CD4-positive, alpha-beta T cell (primary cell): ENCODE measurements around the gene GLMN. TPM values are rescaled to one million over a fixed set of nuclear protein-coding genes. Genes with fewer than 3 reads are reported as not detected.

ENCODE experiments used
- ATAC-seq: fragments of 200-7000 bp; cut with Tn5 transposase; one replicate; pipeline ENCODE4 v1.10.0; 2022; ENCODE audit warnings: mild to moderate bottlenecking; ENCODE audit not compliant: poor library complexity
- CTCF ChIA-PET: fragments of 350-600 bp; sonication (Branson Sonifier 250); formaldehyde crosslinking; loops from one replicate; lab custom pipeline; 2021; ENCODE audit warnings: antibody characterized with exemption, inconsistent platforms; lab: Charles Lee
- POLR2A ChIA-PET: fragments of 350-600 bp; sonication (Branson Sonifier 250); formaldehyde crosslinking; loops from one replicate; lab custom pipeline; 2021; ENCODE audit warnings: antibody characterized with exemption, inconsistent platforms; lab: Charles Lee
- DNase-seq, 14 experiments: peaks; one replicate each; pipeline ENCODE4 v3.0.0-alpha.2; 2013 to 2020; ENCODE audit warnings: mixed read lengths in 2 of 14
- H3K27ac ChIP-seq, 2 donors: one replicate each; pipeline versions ENCODE4 v1.5.1 to v1.7.0; 2013; ENCODE audit warnings: low read length in 2 of 2, low read depth in 1 of 2, mild to moderate bottlenecking in 1 of 2
- H3K27me3 ChIP-seq, 2 experiments: 1 replicate in 1 of 2; 2 replicates in 1 of 2; pipeline versions ENCODE4 v1.6.1 to v1.7.0; 2013; ENCODE audit warnings: low read length in 2 of 2, control low read depth in 1 of 2, mild to moderate bottlenecking in 1 of 2, moderate library complexity in 1 of 2; ENCODE audit not compliant: insufficient read depth in 2 of 2, control insufficient read depth in 1 of 2
- H3K36me3 ChIP-seq: one replicate; pipeline ENCODE4 v1.6.1; 2013; ENCODE audit warnings: low read length, control low read depth; ENCODE audit not compliant: insufficient read depth
- H3K4me1 ChIP-seq: one replicate; pipeline ENCODE4 v1.6.1; 2013; ENCODE audit warnings: low read length, control low read depth; ENCODE audit not compliant: insufficient read depth
- H3K4me3 ChIP-seq: one replicate; pipeline ENCODE4 v1.5.1; 2013; ENCODE audit warnings: mild to moderate bottlenecking, low read length, moderate library complexity
- H3K9me3 ChIP-seq, 2 experiments: 1 replicate in 1 of 2; 2 replicates in 1 of 2; pipeline versions ENCODE4 v1.6.1 to v1.7.0; 2013; ENCODE audit warnings: low read length in 2 of 2, mild to moderate bottlenecking in 2 of 2, control low read depth in 1 of 2, moderate library complexity in 1 of 2; ENCODE audit not compliant: control insufficient read depth in 1 of 2, insufficient read depth in 1 of 2
- H3K27ac Mint-ChIP-seq: one replicate; pipeline ENCODE4 v1.8.0; 2020; ENCODE audit warnings: mixed read lengths
- H3K27me3 Mint-ChIP-seq: one replicate; pipeline ENCODE4 v1.8.0; 2021; ENCODE audit warnings: mixed read lengths
- H3K36me3 Mint-ChIP-seq: one replicate; pipeline ENCODE4 v1.8.0; 2021; ENCODE audit warnings: low read depth, mixed read lengths
- H3K4me1 Mint-ChIP-seq: one replicate; pipeline ENCODE4 v1.8.0; 2021; ENCODE audit warnings: low read depth, mixed read lengths
- H3K4me3 Mint-ChIP-seq: one replicate; pipeline ENCODE4 v1.8.0; 2020; ENCODE audit warnings: mild to moderate bottlenecking, mixed read lengths
- H3K9me3 Mint-ChIP-seq: one replicate; pipeline ENCODE4 v1.8.0; 2020; ENCODE audit warnings: mixed read lengths
- intact Hi-C, 2 experiments: fragments of 100-400 bp; cut with DNase I in 1 of 2; cut with micrococcal nuclease in 1 of 2; formaldehyde crosslinking; loops; one replicate each; pipeline versions ENCODE4 v1.15.1 to v1.9.0; 2023 to 2025; cut with DNase I, micrococcal nuclease
- total RNA-seq, 174 experiments: library from RNA in 2 of 174; stranded (reverse) in 2 of 174; gene quantifications; one replicate each; pipeline ENCODE4 v1.2.3 and lab custom pipeline; 2021 to 2026
- TF ChIP-seq, protein P1 (sequence below): fragments of 200-600 bp; IDR thresholded peaks from one replicate; pipeline ENCODE4 v1.8.0; 2022; ENCODE audit warnings: antibody characterized with exemption, mild to moderate bottlenecking

GLMN gene
- total RNA-seq, 2 experiments from 2014 or later = 7.7 to 11.7 TPM

DNA sequence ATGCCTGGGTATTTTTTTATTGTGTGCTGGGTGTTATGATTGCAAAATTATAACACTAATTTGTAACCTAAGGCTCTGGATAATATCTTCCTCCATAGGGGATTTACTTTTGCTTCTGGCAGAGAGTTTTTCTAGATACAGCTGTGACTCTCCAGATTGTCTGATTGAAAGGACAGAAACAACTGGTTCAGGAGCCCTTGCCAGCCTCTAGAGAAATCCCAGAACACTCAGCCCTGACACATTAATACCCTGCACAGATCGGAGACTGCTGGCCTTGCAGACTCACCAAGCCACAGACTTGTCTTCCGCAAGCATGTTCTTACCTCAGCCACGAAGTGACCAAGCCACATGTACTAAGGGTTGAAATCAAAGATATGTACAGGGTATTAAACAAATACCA is 70.4 kb downstream of the GLMN start:
- no peak overlapping the region for H3K27ac Mint-ChIP-seq
- H3K4me3 Mint-ChIP-seq = no peak overlapping the region
- TF ChIP-seq, protein P1, sequence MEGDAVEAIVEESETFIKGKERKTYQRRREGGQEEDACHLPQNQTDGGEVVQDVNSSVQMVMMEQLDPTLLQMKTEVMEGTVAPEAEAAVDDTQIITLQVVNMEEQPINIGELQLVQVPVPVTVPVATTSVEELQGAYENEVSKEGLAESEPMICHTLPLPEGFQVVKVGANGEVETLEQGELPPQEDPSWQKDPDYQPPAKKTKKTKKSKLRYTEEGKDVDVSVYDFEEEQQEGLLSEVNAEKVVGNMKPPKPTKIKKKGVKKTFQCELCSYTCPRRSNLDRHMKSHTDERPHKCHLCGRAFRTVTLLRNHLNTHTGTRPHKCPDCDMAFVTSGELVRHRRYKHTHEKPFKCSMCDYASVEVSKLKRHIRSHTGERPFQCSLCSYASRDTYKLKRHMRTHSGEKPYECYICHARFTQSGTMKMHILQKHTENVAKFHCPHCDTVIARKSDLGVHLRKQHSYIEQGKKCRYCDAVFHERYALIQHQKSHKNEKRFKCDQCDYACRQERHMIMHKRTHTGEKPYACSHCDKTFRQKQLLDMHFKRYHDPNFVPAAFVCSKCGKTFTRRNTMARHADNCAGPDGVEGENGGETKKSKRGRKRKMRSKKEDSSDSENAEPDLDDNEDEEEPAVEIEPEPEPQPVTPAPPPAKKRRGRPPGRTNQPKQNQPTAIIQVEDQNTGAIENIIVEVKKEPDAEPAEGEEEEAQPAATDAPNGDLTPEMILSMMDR = no peak
- no peaks in the 10 kb centered on the region for H3K9me3 Mint-ChIP-seq
- H3K36me3 Mint-ChIP-seq = no peaks in the 10 kb centered on the region
- no peaks in the 10 kb centered on the region for H3K4me1 Mint-ChIP-seq
- intact Hi-C loops = no loop called here
- ATAC-seq (no peak), DNase-seq (no peak)
- no peaks in the 10 kb centered on the region for H3K36me3 ChIP-seq
- no peaks in the 10 kb centered on the region for H3K27me3 ChIP-seq
- no peak overlapping the region for H3K27ac ChIP-seq
- ChIA-PET CTCF (no interaction called here), POLR2A (no interaction called here)
- no peaks in the 10 kb centered on the region for H3K4me1 ChIP-seq
- no peaks in the 10 kb centered on the region for H3K27me3 Mint-ChIP-seq
- no peaks in the 10 kb centered on the region for H3K9me3 ChIP-seq
- no peak overlapping the region for H3K4me3 ChIP-seq

DNA sequence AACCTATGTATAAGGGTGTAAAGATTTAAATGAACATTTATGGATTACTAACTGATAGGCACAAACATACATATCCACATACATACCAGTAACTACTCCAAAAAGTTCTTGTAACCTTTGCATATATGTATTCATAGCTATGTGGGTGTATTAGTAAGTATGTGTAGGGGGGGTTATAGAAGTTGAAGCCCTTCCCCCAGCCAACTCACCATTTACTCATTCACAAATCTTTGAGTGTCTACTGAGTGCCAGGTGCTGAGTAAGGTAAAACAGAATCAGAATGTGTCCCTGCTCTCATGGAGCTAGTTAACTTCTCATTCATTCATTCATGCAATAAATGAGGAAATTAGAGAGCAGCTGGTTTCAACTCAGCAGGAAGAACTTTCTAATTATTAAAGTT is 79.8 kb downstream of the GLMN start:
- no peaks in the 10 kb centered on the region for H3K36me3 ChIP-seq
- H3K36me3 Mint-ChIP-seq = no peaks in the 10 kb centered on the region
- H3K4me1 ChIP-seq = no peaks in the 10 kb centered on the region
- H3K27ac ChIP-seq = no peak overlapping the region
- no peak overlapping the region for H3K27ac Mint-ChIP-seq
- POLR2A ChIA-PET = no interaction called here
- ATAC-seq = no peak
- H3K27me3 Mint-ChIP-seq = no peaks in the 10 kb centered on the region
- no peak overlapping the region for H3K4me3 ChIP-seq
- no peaks in the 10 kb centered on the region for H3K4me1 Mint-ChIP-seq
- H3K27me3 ChIP-seq = no peaks in the 10 kb centered on the region
- CTCF ChIA-PET = interaction anchor here (0.6 to 0.7 kb wide), 2 partner anchors 188 to 196 kb away, joined by 3 to 4 read pairs; no protein-coding TSS in a partner anchor
- intact Hi-C loops = no loop called here
- no peak overlapping the region for H3K4me3 Mint-ChIP-seq
- no peak for DNase-seq
- H3K9me3 Mint-ChIP-seq = peaks cover 2% of the 10 kb centered on the region
- TF ChIP-seq, protein P1 = no peak
- peaks cover 0 to 9% of the 10 kb centered on the region in 2 experiments for H3K9me3 ChIP-seq

DNA sequence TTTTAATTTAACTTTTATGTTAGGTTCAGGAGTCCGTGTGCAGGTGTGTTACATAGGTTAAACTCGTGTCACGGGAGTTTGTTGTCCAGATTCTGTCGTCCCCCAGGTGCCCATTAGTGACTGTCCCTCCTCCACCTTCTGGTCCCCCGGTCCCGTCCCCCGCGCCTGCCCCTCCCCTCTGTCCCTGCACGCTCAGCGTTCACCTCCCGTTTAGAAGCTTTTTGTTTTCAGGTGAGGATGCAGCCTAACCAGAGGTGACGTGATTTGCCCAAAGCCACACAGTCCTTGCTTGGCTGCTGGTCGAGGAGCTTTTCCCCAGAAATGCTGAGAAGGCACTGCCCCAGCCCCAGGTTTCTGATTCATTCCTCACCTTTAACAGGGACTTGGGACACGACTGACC is 80.2 kb downstream of the GLMN start:
- Mint-ChIP-seq H3K4me1 (no peaks in the 10 kb centered on the region), H3K4me3 (no peak overlapping the region), H3K27me3 (no peaks in the 10 kb centered on the region), H3K9me3 (peaks cover 2% of the 10 kb centered on the region), H3K36me3 (no peaks in the 10 kb centered on the region), H3K27ac (no peak overlapping the region)
- no peaks in the 10 kb centered on the region for H3K4me1 ChIP-seq
- no peak overlapping the region for H3K4me3 ChIP-seq
- CTCF ChIA-PET = interaction anchor here (0.6 to 0.7 kb wide), 2 partner anchors 187 to 196 kb away, joined by 3 to 4 read pairs; no protein-coding TSS in a partner anchor
- intact Hi-C loops = no loop called here
- peaks cover 0 to 9% of the 10 kb centered on the region in 2 experiments for H3K9me3 ChIP-seq
- H3K36me3 ChIP-seq = no peaks in the 10 kb centered on the region
- POLR2A ChIA-PET = no interaction called here
- H3K27ac ChIP-seq = no peak overlapping the region
- no peaks in the 10 kb centered on the region for H3K27me3 ChIP-seq
- ATAC-seq = no peak
- TF ChIP-seq, protein P1 = no peak
- no peak for DNase-seq
